Measurements from ENCODE around the gene LENG8.

The LENG8 gene

DNA sequence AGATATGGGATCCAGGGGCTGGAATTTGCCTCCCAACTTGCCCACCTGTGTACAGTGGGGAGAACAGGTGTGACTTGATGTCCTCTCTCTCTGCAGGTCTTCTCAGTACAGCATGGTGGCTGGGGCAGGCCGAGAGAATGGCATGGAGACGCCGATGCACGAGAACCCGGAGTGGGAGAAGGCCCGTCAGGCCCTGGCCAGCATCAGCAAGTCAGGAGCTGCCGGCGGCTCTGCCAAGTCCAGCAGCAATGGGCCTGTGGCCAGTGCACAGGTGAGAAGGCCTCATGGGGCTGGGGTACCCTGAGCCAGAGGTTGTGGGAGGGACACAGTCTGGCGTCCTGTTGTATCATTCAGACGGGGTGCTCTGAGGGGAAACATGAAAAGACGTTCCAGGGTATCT lies 3.0 kb downstream of the LENG8 start:
- H3K4me3 ChIP-seq (ENCODE audit: insufficient read depth, low read length, poor library complexity, severe bottlenecking): no peak overlapping the region
- H3K27ac ChIP-seq (ENCODE audit: low read depth, low read length): no peak overlapping the region
- no peaks in the 10 kb centered on the region for H3K36me3 ChIP-seq (ENCODE audit: low read length)
- no peaks in the 10 kb centered on the region for H3K27me3 ChIP-seq (ENCODE audit: low read length)
- H4K20me1 ChIP-seq (ENCODE audit: low read depth, low read length): peaks cover 19% of the 10 kb centered on the region; the same call in 1 of the 2 replicates
- 0 out of 2 replicates have a peak, but pooled peaks cover 2% of the 10 kb centered on the region for H3F3A ChIP-seq (ENCODE audit: insufficient read depth)
- H3K4me2 ChIP-seq (ENCODE audit: low read depth, low read length, poor library complexity, severe bottlenecking): no peak overlapping the region
- H3K9me2 ChIP-seq (replicated peaks; ENCODE audit: insufficient read depth, low read length): no peaks in the 10 kb centered on the region
- peaks cover 60% of the 10 kb centered on the region for H3K79me2 ChIP-seq (ENCODE audit: insufficient read depth, low read length)
- TF ChIP-seq EZH2phosphoT487 (conservative IDR thresholded peaks at IDR 0.05; ENCODE audit: low read length): no peak
- TF ChIP-seq, protein P1, sequence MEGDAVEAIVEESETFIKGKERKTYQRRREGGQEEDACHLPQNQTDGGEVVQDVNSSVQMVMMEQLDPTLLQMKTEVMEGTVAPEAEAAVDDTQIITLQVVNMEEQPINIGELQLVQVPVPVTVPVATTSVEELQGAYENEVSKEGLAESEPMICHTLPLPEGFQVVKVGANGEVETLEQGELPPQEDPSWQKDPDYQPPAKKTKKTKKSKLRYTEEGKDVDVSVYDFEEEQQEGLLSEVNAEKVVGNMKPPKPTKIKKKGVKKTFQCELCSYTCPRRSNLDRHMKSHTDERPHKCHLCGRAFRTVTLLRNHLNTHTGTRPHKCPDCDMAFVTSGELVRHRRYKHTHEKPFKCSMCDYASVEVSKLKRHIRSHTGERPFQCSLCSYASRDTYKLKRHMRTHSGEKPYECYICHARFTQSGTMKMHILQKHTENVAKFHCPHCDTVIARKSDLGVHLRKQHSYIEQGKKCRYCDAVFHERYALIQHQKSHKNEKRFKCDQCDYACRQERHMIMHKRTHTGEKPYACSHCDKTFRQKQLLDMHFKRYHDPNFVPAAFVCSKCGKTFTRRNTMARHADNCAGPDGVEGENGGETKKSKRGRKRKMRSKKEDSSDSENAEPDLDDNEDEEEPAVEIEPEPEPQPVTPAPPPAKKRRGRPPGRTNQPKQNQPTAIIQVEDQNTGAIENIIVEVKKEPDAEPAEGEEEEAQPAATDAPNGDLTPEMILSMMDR (IDR thresholded peaks at IDR 0.05; ENCODE audit: insufficient read depth, low read length, poor library complexity, severe bottlenecking): no peak
- H2AFZ ChIP-seq (ENCODE audit: low read depth, low read length, severe bottlenecking): no peak overlapping the region
- no peaks in the 10 kb centered on the region for H3K9me3 ChIP-seq (ENCODE audit: insufficient read depth, low read length)
- no peak overlapping the region for H3K9ac ChIP-seq (ENCODE audit: low read length)

DNA sequence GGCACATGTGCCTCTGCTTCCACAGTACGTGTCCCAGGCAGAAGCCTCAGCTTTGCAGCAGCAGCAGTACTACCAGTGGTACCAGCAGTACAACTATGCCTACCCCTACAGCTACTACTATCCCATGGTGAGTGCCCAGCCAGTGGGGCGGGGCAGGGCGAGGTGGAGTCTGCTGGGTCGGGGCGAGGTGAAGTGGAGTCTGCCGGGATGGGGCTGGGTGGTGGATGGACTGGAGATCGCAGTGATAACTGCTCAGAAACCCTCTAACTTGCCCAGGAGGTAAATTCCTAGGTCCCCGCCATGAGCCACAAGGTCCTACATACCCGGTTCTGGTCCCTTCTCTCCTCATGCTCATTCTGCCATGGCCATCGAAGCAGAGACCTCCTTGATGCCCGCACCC lies 3.6 kb downstream of the LENG8 start:
- Histone ChIP-seq H4K20me1 (ENCODE audit: low read depth, low read length) (peaks cover 19% of the 10 kb centered on the region; the same call in 1 of the 2 replicates), H3K9ac (ENCODE audit: low read length) (no peak overlapping the region), H3K9me3 (ENCODE audit: insufficient read depth, low read length) (no peaks in the 10 kb centered on the region), H3K4me3 (ENCODE audit: insufficient read depth, low read length, poor library complexity, severe bottlenecking) (no peak overlapping the region), H3K9me2 (replicated peaks; ENCODE audit: insufficient read depth, low read length) (no peaks in the 10 kb centered on the region), H3K27ac (ENCODE audit: low read depth, low read length) (no peak overlapping the region), H3F3A (ENCODE audit: insufficient read depth) (no peaks in the 10 kb centered on the region), H3K4me2 (ENCODE audit: low read depth, low read length, poor library complexity, severe bottlenecking) (no peak overlapping the region), H3K79me2 (ENCODE audit: insufficient read depth, low read length) (peaks cover 54% of the 10 kb centered on the region), H3K36me3 (ENCODE audit: low read length) (no peaks in the 10 kb centered on the region), H3K27me3 (ENCODE audit: low read length) (no peaks in the 10 kb centered on the region), H2AFZ (ENCODE audit: low read depth, low read length, severe bottlenecking) (no peak overlapping the region)
- TF ChIP-seq, protein P1 (IDR thresholded peaks at IDR 0.05; ENCODE audit: insufficient read depth, low read length, poor library complexity, severe bottlenecking): no peak
- no peak for TF ChIP-seq EZH2phosphoT487 (conservative IDR thresholded peaks at IDR 0.05; ENCODE audit: low read length)

DNA sequence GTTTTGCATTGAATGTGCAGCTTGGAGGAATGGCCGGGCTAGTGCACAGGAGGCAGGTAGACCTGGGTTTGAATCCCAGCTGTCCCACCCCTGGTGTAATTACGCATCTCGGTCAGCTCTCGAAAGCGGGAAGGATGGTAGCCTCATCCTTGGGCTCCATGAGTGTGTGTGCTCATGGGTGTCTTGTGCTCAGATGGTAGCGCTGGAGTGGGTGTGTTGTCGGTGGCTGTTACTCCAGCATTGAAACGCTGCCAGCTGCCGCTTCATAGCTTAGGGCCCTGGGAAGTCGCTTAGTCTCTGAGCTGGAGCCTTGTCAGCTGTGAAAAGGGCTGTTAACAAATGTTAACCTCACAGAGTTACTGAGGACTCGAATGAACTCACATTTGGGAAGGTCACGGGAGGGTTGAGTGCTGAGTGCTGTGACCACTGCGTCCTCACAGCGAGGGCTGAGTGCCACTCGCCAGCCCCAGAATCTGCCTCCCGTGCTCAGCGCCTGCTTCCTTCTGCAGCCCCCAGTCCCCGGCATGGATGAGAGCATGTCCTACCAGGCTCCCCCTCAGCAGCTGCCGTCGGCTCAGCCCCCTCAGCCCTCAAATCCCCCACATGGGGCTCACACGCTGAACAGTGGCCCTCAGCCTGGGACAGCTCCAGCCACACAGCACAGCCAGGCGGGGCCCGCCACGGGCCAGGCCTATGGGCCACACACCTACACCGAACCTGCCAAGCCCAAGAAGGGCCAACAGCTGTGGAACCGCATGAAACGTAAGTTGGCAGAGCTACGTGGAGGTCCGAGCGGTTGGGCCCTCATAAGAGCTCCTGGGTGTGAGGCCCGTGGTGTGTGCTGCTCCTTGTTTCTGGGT lies 5.2 kb downstream of the LENG8 start:
- Histone ChIP-seq H3K4me2 (ENCODE audit: low read depth, low read length, poor library complexity, severe bottlenecking) (no peak overlapping the region), H3K36me3 (ENCODE audit: low read length) (0 out of 2 replicates have a peak, but pooled peaks cover 5% of the 10 kb centered on the region), H3K27me3 (ENCODE audit: low read length) (no peaks in the 10 kb centered on the region), H3K9me2 (replicated peaks; ENCODE audit: insufficient read depth, low read length) (no peaks in the 10 kb centered on the region), H3K27ac (ENCODE audit: low read depth, low read length) (no peak overlapping the region), H3K79me2 (ENCODE audit: insufficient read depth, low read length) (peaks cover 42% of the 10 kb centered on the region), H3K9ac (ENCODE audit: low read length) (no peak overlapping the region), H2AFZ (ENCODE audit: low read depth, low read length, severe bottlenecking) (no peak overlapping the region), H3F3A (ENCODE audit: insufficient read depth) (no peaks in the 10 kb centered on the region), H3K4me3 (ENCODE audit: insufficient read depth, low read length, poor library complexity, severe bottlenecking) (no peak overlapping the region), H4K20me1 (ENCODE audit: low read depth, low read length) (peaks cover 19% of the 10 kb centered on the region; the same call in 1 of the 2 replicates), H3K9me3 (ENCODE audit: insufficient read depth, low read length) (no peaks in the 10 kb centered on the region)
- TF ChIP-seq EZH2phosphoT487 (conservative IDR thresholded peaks at IDR 0.05; ENCODE audit: low read length): no peak

Data from SU-DHL-6 (cell line).